Right ventricle myocardium superior (tissue), 1 donor: Measurements from ENCODE around the gene ZC3H12C. TPM values are rescaled to one million over a fixed set of nuclear protein-coding genes. Genes with fewer than 3 reads are reported as not detected.
A peak's percentile ranks its signal among the peaks of the same experiment; 100 is the strongest.
"Not testable (repeated sequence)": the region's sequence is repeated elsewhere in the genome, so short reads cannot be mapped to it uniquely, and the experiment has no call there.

Source experiments
- ATAC-seq: fragments of 200-7000 bp; cut with Tn5 transposase; one replicate; pipeline ENCODE4 v1.9.1; 2020; ENCODE audit warnings: mild to moderate bottlenecking; ENCODE audit not compliant: poor library complexity
- DNase-seq: peaks from one replicate; pipeline ENCODE4 v3.0.0-alpha.2; 2020
- intact Hi-C: fragments of 100-400 bp; cut with DNase I; formaldehyde crosslinking; loops from one replicate; pipeline ENCODE4 v1.11.2; 2022
- long read RNA-seq: library from polyadenylated mRNA; unstranded; transcript quantifications from one replicate; pipeline ENCODE4 v2.0.0, GENCODE V29; 2021
- total RNA-seq: library from RNA; stranded (reverse); fragmentation: NEBNext Ultra II Directional; extraction: Animal tissue kit (Norgen Biotek cat#: 25700); gene quantifications from one replicate; pipeline ENCODE4 v1.2.1, GENCODE V29; 2021
- donor health status: DM: no; HTN: yes; CAD: no; lungs with severe emphysema.

Gene ZC3H12C
- total RNA-seq, result 16.1 TPM
- long read RNA-seq, partial matches to known transcripts, result 0 of 6 reads
- long read RNA-seq, other reads (novel, unspliced or antisense), result 6 of 6 reads

DNA sequence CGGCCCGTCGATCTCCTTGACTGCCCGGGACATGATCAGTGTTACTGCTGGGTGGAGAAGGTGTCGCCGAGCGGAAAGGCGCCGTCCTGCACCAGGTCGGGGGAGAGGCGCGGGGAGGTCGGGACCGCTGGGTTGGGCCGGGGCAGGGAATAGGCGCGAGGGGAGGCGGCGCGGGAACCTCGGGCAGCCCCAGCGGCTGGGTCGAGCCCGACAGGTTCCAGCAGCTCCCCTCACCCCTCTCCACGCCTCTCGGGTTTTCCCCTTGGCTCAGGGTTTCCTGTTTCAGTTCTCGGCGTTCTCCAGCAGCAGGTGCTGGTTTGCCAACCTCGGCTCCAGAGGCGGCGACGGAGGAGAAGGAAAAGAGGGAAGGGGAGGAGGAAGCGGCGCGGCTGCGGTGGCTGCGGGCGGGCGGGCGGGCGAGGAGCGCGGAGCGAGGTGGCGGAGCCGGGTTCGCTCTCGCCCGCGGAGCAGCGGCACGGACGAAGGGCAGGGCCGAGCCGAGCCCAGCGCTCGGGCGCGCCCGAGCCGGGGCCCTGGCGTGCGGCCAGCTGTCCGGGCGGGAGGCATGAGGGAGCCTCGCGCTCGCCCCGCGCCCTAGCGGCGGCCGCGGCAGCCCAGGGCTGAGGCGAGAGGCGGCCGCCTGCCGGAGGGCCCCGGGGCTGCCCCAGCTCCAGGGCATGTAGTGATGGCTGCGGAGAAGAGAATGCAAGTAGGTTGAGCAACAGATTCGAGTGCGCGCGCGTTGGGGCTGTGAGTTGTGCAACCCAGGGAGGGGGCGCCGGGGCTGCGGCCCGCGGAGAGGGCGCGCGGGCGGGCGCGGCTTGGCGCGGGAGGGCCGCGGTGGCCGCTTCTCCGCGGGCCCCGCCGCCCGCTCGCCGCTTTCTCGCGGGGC, at the start of gene ZC3H12C:
ZC3H12C (plus strand) TSS at position 878 of the 892 bp plus-strand sequence. CDS start 20 bp downstream, outside the sequence.
- DNase-seq (peak; percentile 89), ATAC-seq (peak; percentile 88)
- intact Hi-C loops, result no loop called here

DNA sequence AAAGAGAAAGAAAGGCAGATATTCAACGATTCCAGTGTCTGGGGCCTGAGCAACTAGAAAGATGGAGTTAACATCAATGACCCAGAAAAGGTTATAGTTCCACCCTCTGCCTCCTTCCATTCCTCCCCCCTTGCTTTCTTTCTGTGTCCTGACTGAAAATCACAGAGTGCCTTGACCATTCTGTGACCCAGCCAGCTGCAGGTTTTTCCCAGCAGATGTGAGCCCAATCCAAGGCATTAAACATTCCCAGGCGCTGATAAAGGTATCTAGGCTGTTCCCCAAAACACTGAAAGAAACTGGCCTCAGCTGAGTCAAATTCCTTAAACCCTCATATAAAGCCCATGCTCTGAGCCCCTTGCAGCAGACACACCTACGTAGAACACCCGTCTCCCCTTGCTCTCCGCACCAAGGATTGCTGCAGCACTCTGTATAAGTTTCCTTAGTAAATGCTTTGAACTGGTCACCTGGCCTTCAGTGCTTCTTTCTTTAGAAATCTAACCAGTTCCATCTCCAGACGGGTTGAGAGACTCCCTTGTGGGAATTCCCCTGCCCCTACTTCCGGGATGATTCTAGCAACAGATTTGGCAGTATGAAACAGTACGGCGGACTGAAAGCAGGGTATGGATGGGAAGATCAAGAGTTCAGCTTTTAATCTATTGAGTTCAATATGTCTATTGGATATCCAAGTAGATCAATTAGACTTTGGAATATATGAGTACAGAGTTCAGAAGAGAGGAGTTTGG, 48.8 kb upstream of the ZC3H12C start:
- ATAC-seq (no peak), DNase-seq (no peak)
- intact Hi-C loops, result no loop called here

DNA sequence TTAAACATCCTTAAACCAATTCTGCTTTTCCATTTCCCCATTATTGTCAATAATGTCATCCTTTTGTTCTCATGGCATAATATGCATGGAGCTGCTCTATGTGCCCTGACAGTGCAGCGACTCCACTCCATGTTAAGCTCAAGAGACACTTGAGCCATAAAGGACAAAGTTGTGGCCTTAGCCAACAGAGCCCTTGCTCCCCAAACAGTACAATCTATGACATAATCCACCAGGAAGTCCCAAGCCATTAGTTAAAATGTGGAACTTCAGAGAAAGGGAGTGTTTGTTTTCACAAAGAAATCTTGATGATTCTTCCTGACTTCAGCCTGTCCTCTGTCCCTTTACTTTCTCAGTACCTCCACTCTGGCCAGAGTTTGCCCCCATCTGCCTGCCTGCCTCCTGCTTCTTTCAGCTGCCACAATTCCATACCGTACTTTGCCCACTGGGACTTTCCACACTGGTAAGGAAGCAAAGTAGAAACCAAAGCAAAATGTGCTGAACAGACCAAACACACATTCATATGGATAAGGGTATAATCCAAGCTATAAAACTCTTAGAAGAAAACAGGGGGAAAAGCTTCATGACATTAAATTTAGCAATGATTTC, 46.3 kb upstream of the ZC3H12C start:
- intact Hi-C loops, result no loop called here
- DNase-seq (no peak), ATAC-seq (no peak)

DNA sequence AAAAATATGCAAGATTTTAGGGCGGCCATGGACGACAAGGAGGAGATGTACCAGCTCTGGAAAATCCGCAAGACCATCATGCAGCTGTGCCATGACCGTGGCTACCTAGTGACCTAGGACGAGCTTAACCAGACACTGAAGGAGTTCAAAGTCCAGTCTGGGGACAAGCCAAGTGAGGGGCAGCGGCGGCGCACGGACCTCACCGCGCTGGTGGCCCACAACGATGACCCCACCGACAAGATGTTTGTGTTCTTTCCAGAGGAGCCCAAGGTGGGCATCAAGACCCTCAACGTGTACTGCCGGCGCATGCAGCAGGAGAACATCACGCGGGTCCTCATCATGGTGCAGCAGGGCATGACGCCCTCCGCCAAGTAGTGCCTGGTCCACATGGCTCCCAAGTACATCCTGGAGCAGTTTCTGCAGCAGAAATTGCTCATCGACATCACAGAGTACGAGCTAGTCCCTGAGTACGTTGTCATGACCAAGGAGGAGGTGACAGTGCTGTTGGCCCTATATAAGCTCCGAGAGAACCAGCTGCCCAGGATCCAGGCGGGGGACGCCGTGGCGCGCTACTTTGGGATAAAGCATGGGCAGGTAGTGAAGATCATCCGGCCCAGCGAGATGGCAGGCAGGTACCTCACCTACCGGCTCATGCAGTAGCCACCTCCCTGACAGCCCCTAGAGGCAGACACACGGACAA, 43.5 kb upstream of the ZC3H12C start:
- DNase-seq, result no peak
- intact Hi-C loops, result no loop called here
- ATAC-seq, result no peak

DNA sequence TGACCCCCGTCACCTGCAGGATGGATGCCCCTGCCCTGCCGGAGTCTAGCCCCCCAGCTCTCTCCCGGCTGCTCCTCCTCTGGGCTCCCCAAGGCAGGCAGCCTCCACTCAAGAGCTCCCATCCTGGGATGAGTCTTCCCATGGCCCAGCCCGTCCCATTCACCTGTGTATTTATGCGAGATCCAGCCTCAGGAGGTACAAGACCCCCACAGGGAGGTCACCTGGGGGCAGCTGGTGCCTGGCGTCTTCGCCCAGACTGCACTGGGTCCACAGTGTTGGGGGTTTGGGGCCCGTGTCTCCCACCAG, 43.0 kb upstream of the ZC3H12C start:
- intact Hi-C loops, result no loop called here
- no peak for DNase-seq
- no peak for ATAC-seq

DNA sequence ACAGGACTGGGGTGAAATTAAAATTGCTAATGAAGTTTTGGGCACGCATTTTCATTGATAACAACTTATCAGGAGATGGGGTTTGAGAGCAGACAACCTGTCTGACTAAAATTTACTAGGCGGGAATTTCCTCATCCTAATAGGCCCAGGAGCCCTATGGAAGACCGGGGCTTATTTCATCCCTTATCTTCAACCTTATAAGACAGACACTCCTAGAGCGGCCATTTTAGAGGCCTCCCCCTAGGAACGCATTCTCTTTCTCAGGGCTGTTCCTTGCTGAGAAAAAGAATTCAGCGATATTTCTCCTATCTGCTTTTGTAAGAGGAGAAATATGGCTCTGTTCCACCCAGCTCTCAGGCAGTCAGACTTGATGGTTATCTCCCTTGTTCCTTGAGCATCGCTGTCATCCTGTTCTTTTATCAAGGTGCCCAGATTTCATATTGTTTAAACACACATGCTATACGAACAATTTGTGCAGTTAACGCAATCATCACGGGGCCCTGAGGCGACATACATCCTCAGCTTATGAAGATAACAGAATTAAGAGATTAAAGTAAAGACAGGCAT, 39.3 kb upstream of the ZC3H12C start:
- intact Hi-C loops, result no loop called here
- ATAC-seq (no peak), DNase-seq (no peak)

DNA sequence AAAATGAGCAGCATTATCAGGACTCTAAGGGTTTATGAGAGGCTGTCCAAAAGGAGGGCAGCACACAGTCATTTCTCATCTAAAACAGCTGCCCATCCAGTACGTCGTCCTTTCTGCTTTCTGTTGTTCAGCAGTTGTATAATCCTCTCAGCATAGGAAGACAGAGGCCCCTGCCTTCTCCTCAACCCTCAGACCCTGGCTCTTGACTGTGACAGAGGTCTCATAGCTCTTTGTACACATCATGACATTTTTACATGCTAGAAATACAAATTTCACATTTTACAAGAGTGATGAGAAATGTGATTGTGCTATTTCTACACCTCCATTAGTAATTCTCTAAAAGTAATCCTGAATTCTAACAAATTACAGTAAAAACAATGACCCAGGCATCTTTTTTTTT, 36.2 kb upstream of the ZC3H12C start:
- intact Hi-C loops, result no loop called here
- DNase-seq (no peak), ATAC-seq (no peak)

DNA sequence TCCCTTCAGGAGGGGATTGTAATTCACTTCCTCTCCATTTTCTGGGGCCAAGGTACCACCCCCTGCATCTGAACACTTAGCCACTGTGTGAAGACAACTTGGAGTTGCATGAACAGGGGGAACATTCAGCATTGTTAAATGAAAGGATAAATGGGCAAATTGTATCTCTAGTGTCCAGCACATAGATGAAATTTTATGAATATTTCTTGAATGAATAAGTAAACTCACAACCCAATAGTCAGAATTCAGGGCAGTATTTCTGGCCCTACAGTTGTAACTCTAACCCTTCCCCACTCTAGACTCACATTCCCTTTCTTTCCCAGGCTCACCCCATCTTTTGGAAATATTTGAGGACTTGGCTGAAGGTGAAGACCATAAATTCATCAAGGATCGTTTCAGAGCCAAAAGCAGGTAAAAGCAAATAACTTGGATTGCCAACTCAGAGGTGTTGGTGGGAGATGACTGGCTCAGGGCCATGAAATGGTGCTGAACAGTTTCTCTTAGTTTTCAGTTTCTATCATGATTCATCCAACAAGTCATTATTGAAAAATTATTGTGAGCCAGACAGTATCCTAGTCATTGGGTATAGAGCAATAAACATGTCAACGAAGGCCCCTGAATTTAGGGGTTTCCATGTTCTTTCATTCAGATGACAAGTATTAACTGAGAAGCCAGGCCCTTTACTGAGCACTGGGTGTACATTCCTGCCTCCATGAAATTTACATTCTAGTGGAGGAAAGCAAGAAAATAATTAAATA, 33.3 kb upstream of the ZC3H12C start:
- intact Hi-C loops, result no loop called here
- DNase-seq (no peak), ATAC-seq (no peak)

DNA sequence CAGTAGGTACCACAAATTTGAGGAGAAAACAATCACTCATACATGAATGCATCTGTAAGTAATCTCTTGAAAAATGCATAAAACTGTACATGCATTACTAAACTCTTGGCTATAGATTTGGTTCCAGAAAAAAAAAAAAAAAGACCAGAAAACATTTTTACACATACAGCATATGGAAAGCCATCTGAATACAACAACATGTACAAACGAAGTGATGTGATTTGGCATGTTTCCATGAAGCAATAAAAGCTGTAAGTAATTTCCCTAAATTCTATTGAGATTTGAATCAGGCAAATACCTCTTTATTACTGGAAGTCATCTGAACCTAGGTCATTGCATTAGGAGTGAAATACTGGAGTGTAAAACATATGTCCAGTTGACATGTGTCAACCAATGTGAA, 31.9 kb upstream of the ZC3H12C start:
- intact Hi-C loops, result no loop called here
- DNase-seq (no peak), ATAC-seq (no peak)

DNA sequence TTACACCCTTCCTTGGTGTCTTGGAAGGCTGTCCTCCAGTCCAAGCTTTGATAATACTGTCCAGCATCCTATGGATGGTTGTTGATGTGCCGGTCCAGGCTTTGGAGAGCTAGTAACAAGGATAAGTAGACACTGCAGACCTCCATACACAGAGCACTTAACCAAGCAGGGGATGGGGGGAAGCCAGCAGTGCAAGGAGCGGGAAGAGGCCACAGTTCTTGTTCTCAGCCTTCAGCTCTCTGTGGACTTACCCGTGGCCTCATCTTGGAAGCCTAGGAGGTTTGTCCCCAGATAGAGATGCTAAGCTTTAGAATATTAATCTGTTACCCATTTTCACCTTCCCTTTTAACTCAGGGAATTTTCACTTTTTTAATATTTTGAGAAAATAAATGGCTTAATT, 30.9 kb upstream of the ZC3H12C start:
- DNase-seq, result no peak
- intact Hi-C loops, result no loop called here
- no peak for ATAC-seq

DNA sequence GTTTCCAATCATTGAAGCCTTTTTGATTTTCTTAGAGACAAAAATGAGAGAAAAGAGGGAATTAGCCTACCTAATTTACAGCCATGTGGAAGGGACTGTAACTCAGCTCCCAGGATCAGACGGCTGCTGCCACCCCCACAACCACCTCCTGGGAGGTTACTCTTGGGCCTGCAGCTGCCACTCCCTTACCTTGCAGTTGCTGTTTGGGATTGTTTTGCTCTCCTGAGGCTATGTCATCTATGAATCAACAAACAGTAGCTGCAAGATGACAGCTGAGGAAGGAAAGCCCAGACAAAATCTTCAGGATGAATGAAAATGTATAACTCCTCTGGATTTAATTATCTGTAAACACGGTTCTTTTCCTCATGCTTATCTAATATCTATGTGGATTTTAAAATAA, 28.0 kb upstream of the ZC3H12C start:
- ATAC-seq (no peak), DNase-seq (no peak)
- intact Hi-C loops, result no loop called here

DNA sequence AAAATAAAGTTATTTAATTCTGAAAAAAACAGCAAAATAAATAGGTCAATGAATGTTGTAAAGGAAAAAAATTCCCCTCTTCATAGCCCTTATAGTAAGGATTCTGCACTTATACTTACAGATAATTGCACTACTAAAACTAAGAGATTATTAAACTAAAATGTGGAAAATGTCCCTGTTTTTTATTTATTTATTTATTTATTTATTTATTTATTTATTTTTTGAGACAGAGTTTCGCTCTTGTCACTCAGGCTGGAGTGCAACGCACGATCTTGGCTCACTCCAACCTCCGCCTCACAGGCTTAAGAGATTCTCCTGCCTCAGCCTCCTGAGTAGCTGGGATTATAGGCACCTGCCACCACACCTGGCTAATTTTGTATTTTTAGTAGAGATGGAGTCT, 25.2 kb upstream of the ZC3H12C start:
- intact Hi-C loops, ATAC-seq, DNase-seq: not testable (repeated sequence)

DNA sequence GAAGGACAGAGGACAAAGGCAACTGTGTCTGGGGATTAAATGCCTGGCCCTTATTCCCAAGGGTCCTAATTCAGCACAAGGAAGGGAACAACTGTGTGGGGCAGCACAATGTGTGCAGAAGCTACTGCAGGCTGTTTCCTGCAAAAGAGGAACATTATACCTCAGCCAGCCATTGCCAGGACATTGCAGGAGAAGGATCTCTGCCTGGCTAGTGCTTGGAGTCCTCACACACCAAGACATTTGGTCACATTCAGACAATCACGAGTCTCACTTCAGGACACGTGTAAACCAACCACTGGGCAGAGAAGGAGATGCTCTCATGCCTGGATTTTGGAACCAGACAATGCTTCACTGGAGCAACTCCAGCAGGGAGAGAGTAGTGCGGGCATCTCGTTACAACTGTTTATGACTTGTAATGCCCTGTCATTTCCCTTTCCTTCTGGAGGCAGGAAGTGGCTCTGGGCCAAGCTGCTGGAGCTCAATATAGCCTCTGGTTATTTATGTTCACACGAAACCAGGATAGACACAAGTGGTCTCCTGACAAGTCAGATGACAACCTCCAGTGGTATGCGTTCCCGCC, 23.9 kb upstream of the ZC3H12C start:
- peak; percentile 79 for DNase-seq
- peak; percentile 94 for ATAC-seq
- intact Hi-C loops, result no loop called here

DNA sequence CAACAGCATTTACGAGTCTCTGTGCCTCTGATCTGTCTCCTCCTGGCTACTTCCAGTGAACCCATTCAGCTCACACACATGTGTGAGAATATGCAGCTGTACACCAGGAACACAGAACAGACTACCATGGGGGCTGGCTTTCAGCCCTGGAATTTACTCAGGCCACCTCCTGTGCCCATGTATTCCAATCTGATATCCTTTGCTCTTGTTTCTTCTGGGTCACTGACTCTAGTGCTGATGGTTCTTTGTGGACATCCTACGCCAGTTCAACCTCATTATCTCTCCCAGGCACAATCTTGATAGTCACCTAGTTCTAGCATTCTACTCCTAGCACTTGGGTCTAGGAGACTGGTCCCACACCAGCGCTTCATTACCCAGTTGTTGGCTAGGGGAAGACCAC, 23.0 kb upstream of the ZC3H12C start:
- no peak for ATAC-seq
- intact Hi-C loops, result no loop called here

DNA sequence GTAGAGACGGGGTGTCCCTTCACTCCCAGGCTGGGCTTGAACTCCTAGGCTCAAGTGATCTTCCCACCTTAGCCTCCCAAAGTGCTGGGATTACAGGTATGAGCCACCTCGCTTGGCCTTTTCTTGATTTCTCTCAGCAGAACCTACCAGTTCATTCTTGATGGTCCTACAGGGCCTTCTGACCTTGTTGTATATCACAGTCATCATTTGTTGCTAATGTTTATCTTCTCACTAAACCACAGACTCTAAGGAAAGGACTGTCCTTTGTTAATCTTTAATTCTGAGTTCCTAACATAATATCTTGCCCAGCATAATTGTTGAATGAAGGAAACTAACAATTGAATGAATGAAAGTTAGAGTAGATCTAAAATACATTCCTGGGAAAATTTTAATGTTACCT, 22.0 kb upstream of the ZC3H12C start:
- no peak for ATAC-seq
- intact Hi-C loops, result no loop called here

More for the DNA sequence above, 23.0 kb upstream of the ZC3H12C start:
- no peak for DNase-seq

DNA sequence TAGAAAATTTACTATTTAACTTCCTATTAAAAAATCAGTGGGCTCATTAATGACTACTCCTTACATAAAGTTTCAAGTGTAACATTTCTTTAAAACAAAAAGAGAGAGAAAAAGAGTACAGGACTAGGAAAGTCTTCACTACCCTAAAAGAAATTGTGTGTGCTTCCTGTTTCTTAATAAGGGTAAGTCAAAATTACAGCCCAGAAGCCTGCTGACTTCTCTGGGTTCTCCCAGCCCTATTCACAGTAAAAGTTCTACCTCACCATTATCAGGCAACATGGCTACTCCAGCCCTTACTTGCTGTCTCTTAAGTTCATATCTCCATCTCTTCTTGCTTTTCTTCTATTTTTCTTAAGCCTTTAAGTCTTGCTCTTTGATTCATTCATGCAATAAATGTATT, 20.3 kb upstream of the ZC3H12C start:
- intact Hi-C loops, result no loop called here
- ATAC-seq (no peak), DNase-seq (no peak)

More for the DNA sequence above, 22.0 kb upstream of the ZC3H12C start:
- DNase-seq, result no peak

DNA sequence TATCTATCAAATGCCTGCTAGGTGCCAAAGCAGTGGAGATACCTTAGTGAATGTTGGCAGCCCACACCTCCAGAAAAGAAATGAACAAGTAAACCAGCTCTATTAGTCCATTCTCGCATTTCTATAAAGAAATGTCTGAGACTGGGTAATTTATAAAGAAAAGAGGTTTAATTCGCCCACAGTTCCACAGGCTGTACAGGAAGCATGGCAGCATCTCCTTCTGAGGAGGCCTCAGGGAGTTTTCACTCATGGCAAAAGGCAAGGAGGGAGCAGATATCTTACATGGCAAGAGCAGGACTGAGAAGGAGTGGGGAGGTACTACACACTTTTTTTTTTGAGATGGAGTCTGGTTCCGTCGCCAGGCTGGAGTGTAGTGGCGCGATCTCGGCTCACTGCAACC, 18.7 kb upstream of the ZC3H12C start:
- DNase-seq (no peak), ATAC-seq (no peak)
- intact Hi-C loops, result no loop called here
